ENCODE data around the gene RAB11B.
A peak's percentile ranks its signal among the peaks of the same experiment; 100 is the strongest.

Gene RAB11B

GRCh38 chr19:8361921-8362793 lies 28.0 kb upstream of the RAB11B start:
- Histone ChIP-seq H3K9ac (ENCODE audit: low read depth, low read length, poor library complexity, severe bottlenecking) (no peak overlapping the region), H3K4me2 (ENCODE audit: low read depth, low read length, poor library complexity, severe bottlenecking) (no peak overlapping the region), H3K4me3 (ENCODE audit: low read length, poor library complexity, severe bottlenecking) (no peak overlapping the region), H3K9me2 (replicated peaks; ENCODE audit: low read depth, low read length) (no peaks in the 10 kb centered on the region), H3K36me3 (ENCODE audit: insufficient read depth, low read length) (no peaks in the 10 kb centered on the region), H3K9me3 (ENCODE audit: insufficient read depth, low read depth, low read length) (no peaks in the 10 kb centered on the region), H3F3A (ENCODE audit: low read depth) (no peaks in the 10 kb centered on the region), H2AFZ (ENCODE audit: low read length) (no peak overlapping the region), H3K27me3 (ENCODE audit: insufficient read depth, low read length, poor library complexity, severe bottlenecking) (no peaks in the 10 kb centered on the region), H4K20me1 (ENCODE audit: insufficient read depth, low read length, poor library complexity, severe bottlenecking) (no peaks in the 10 kb centered on the region), H3K79me2 (ENCODE audit: insufficient read depth, low read length) (no peaks in the 10 kb centered on the region), H3K4me1 (ENCODE audit: insufficient read depth, low read length, poor library complexity, severe bottlenecking) (no peaks in the 10 kb centered on the region)
- TF ChIP-seq EZH2phosphoT487 (IDR thresholded peaks at IDR 0.05; ENCODE audit: borderline replicate concordance) = no peak
- TF ChIP-seq, protein P1, sequence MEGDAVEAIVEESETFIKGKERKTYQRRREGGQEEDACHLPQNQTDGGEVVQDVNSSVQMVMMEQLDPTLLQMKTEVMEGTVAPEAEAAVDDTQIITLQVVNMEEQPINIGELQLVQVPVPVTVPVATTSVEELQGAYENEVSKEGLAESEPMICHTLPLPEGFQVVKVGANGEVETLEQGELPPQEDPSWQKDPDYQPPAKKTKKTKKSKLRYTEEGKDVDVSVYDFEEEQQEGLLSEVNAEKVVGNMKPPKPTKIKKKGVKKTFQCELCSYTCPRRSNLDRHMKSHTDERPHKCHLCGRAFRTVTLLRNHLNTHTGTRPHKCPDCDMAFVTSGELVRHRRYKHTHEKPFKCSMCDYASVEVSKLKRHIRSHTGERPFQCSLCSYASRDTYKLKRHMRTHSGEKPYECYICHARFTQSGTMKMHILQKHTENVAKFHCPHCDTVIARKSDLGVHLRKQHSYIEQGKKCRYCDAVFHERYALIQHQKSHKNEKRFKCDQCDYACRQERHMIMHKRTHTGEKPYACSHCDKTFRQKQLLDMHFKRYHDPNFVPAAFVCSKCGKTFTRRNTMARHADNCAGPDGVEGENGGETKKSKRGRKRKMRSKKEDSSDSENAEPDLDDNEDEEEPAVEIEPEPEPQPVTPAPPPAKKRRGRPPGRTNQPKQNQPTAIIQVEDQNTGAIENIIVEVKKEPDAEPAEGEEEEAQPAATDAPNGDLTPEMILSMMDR (conservative IDR thresholded peaks at IDR 0.05; ENCODE audit: low read length) = no peak

- Histone ChIP-seq H2AFZ (ENCODE audit: low read length) (peak within 1 kb of the TSS; percentile 59; the same call in 1 of the 2 replicates), H3K36me3 (ENCODE audit: insufficient read depth, low read length) (no peaks in the 10 kb centered on the region), H3K4me2 (ENCODE audit: low read depth, low read length, poor library complexity, severe bottlenecking) (peak within 1 kb of the TSS; percentile 37), H3K79me2 (ENCODE audit: insufficient read depth, low read length) (no peaks in the 10 kb centered on the region), H3K4me3 (ENCODE audit: low read length, poor library complexity, severe bottlenecking) (peak within 1 kb of the TSS; percentile 56), H4K20me1 (ENCODE audit: insufficient read depth, low read length, poor library complexity, severe bottlenecking) (no peaks in the 10 kb centered on the region), H3K9ac (ENCODE audit: low read depth, low read length, poor library complexity, severe bottlenecking) (peak within 1 kb of the TSS; percentile 8), H3K4me1 (ENCODE audit: insufficient read depth, low read length, poor library complexity, severe bottlenecking) (no peaks in the 10 kb centered on the region), H3K27me3 (ENCODE audit: insufficient read depth, low read length, poor library complexity, severe bottlenecking) (no peaks in the 10 kb centered on the region), H3K9me2 (replicated peaks; ENCODE audit: low read depth, low read length) (no peaks in the 10 kb centered on the region), H3K9me3 (ENCODE audit: insufficient read depth, low read depth, low read length) (no peaks in the 10 kb centered on the region), H3F3A (ENCODE audit: low read depth) (no peaks in the 10 kb centered on the region)
- TF ChIP-seq, protein P1 (conservative IDR thresholded peaks at IDR 0.05; ENCODE audit: low read length) = no peak
- TF ChIP-seq EZH2phosphoT487 (IDR thresholded peaks at IDR 0.05; ENCODE audit: borderline replicate concordance) = no peak
These were observed 26.1 kb upstream of the RAB11B start, which contains the start of gene ANGPTL4 for GRCh38 chr19:8363803-8364771. ANGPTL4 (plus strand) TSS chr19:8364155; CDS start chr19:8364322, 167 bp downstream.

DNA sequence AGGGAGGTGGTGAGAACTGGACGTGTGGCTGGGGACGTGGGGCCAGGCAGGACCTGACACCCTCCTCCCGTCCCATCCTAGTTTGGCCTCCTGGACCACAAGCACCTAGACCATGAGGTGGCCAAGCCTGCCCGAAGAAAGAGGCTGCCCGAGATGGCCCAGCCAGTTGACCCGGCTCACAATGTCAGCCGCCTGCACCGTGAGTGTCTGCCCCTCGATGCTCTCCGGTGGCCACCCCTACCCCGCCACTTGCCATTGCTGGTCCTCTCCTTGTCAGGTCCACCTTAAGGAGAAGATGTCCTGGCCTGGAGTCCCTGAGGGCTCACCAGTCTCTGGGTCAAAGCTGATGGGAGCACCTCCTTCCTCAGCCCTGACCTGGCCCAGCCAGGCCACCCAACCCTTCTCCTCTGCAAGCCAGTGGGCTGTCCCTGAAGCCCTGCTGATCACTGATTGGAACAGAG lies 24.0 kb upstream of the RAB11B start:
- no peaks in the 10 kb centered on the region for H3F3A ChIP-seq (ENCODE audit: low read depth)
- no peaks in the 10 kb centered on the region for H3K9me3 ChIP-seq (ENCODE audit: insufficient read depth, low read depth, low read length)
- no peak overlapping the region for H3K9ac ChIP-seq (ENCODE audit: low read depth, low read length, poor library complexity, severe bottlenecking)
- H3K9me2 ChIP-seq (replicated peaks; ENCODE audit: low read depth, low read length) = no peaks in the 10 kb centered on the region
- H3K79me2 ChIP-seq (ENCODE audit: insufficient read depth, low read length) = no peaks in the 10 kb centered on the region
- no peak for TF ChIP-seq EZH2phosphoT487 (IDR thresholded peaks at IDR 0.05; ENCODE audit: borderline replicate concordance)
- TF ChIP-seq, protein P1 (conservative IDR thresholded peaks at IDR 0.05; ENCODE audit: low read length) = no peak
- H2AFZ ChIP-seq (ENCODE audit: low read length) = no peak overlapping the region
- no peaks in the 10 kb centered on the region for H4K20me1 ChIP-seq (ENCODE audit: insufficient read depth, low read length, poor library complexity, severe bottlenecking)
- H3K4me2 ChIP-seq (ENCODE audit: low read depth, low read length, poor library complexity, severe bottlenecking) = no peak overlapping the region
- H3K27me3 ChIP-seq (ENCODE audit: insufficient read depth, low read length, poor library complexity, severe bottlenecking) = no peaks in the 10 kb centered on the region
- no peaks in the 10 kb centered on the region for H3K4me1 ChIP-seq (ENCODE audit: insufficient read depth, low read length, poor library complexity, severe bottlenecking)
- no peaks in the 10 kb centered on the region for H3K36me3 ChIP-seq (ENCODE audit: insufficient read depth, low read length)
- no peak overlapping the region for H3K4me3 ChIP-seq (ENCODE audit: low read length, poor library complexity, severe bottlenecking)

Measured in Loucy (cell line).